ENCODE results near the gene AGPS. TPM values are rescaled to one million over a fixed set of nuclear protein-coding genes. Genes with fewer than 3 reads are reported as not detected.
"Not testable (repeated sequence)": the region's sequence is repeated elsewhere in the genome, so short reads cannot be mapped to it uniquely, and the experiment has no call there.

Gene AGPS
- total RNA-seq, 3 donors from 2014 or later (not counting 1 experiment from before 2014, with no cell fraction given) = 27.4 to 36.0 (median 35.6) TPM

GRCh38 chr2:177427316-177427715 lies 34.7 kb downstream of the AGPS start:
- no peak for DNase-seq
- Histone ChIP-seq H3K4me3 (ENCODE audit: low read length) (no peak overlapping the region), H3K27me3 (ENCODE audit: control insufficient read depth, insufficient read depth, low read length) (no peaks in the 10 kb centered on the region), H3K27ac (ENCODE audit: low read length) (no peak overlapping the region), H3K36me3 (ENCODE audit: control insufficient read depth, insufficient read depth, low read length) (peaks cover 2% of the 10 kb centered on the region), H3K9me3 (ENCODE audit: control insufficient read depth, insufficient read depth, low read length) (peaks cover 20% of the 10 kb centered on the region), H3K4me1 (ENCODE audit: control insufficient read depth, insufficient read depth, low read length) (no peaks in the 10 kb centered on the region)
- TF ChIP-seq, protein P1, sequence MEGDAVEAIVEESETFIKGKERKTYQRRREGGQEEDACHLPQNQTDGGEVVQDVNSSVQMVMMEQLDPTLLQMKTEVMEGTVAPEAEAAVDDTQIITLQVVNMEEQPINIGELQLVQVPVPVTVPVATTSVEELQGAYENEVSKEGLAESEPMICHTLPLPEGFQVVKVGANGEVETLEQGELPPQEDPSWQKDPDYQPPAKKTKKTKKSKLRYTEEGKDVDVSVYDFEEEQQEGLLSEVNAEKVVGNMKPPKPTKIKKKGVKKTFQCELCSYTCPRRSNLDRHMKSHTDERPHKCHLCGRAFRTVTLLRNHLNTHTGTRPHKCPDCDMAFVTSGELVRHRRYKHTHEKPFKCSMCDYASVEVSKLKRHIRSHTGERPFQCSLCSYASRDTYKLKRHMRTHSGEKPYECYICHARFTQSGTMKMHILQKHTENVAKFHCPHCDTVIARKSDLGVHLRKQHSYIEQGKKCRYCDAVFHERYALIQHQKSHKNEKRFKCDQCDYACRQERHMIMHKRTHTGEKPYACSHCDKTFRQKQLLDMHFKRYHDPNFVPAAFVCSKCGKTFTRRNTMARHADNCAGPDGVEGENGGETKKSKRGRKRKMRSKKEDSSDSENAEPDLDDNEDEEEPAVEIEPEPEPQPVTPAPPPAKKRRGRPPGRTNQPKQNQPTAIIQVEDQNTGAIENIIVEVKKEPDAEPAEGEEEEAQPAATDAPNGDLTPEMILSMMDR (IDR thresholded peaks at IDR 0.05) = no peak
- Mint-ChIP-seq H3K4me1 (peaks cover 45 to 46% of the 10 kb centered on the region in 2 donors), H3K9me3 (peaks cover 12 to 23% of the 10 kb centered on the region in 2 donors), H3K27ac (no peak overlapping the region), H3K36me3 (peaks cover 37% of the 10 kb centered on the region), H3K4me3 (no peak overlapping the region), H3K27me3 (ENCODE audit: low read depth in 2 of 2) (no peaks in the 10 kb centered on the region)
- intact Hi-C loops (cut with micrococcal nuclease) = no loop called here
- ATAC-seq = no peak

- H3K27me3 ChIP-seq (ENCODE audit: control insufficient read depth, insufficient read depth, low read length); H3K36me3 ChIP-seq (ENCODE audit: control insufficient read depth, insufficient read depth, low read length); H3K27ac Mint-ChIP-seq; H3K27ac ChIP-seq (ENCODE audit: low read length); DNase-seq; H3K27me3 Mint-ChIP-seq (ENCODE audit: low read depth in 2 of 2); H3K4me3 ChIP-seq (ENCODE audit: low read length); ATAC-seq; H3K4me1 ChIP-seq (ENCODE audit: control insufficient read depth, insufficient read depth, low read length); intact Hi-C loops (cut with micrococcal nuclease); H3K4me3 Mint-ChIP-seq: not testable (repeated sequence)
- H3K36me3 Mint-ChIP-seq = peaks cover 43% of the 10 kb centered on the region
- H3K9me3 Mint-ChIP-seq = peaks cover 12 to 28% of the 10 kb centered on the region in 2 donors
- H3K4me1 Mint-ChIP-seq = peaks cover 50 to 51% of the 10 kb centered on the region in 2 donors
- 100% methylated on average over 2 of the region's 2 CpGs for WGBS (ENCODE audit: insufficient coverage)
- peaks cover 24% of the 10 kb centered on the region for H3K9me3 ChIP-seq (ENCODE audit: control insufficient read depth, insufficient read depth, low read length)
Measured at GRCh38 chr2:177427936-177428335, 35.4 kb downstream of the AGPS start.

DNA sequence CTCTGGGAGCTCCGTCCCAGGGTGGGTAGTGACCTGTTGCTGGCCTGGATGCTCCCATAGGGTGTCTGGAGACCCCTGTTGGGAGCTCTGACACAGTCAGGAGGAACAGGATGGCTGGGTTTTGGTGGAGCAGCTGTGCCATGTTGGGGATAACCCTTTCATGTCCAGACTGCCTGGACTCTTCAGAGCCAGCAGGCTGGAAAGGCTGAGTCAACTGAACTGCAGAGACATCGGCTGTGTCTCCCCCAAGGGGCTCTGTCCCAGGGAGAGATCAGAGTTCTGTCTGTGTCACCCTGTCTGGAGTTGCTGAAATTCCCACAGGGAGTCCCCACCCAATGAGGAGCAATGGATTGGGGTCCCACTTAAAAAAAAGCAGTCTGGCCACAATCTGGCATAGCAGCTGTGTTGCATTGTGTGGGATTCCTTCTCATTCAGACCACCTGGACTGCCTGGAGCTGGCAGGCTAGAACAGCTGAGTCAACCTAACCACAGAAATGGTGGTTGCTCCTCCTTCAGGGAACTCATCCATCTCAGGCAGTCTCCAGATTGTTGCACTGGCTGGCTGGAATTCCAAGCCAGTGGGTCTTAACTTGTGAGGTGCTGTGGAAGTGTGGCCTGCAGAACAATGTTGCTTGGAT lies 37.2 kb downstream of the AGPS start:
- peaks cover 39 to 42% of the 10 kb centered on the region in 2 donors for H3K4me1 Mint-ChIP-seq
- ATAC-seq = no peak
- no peaks in the 10 kb centered on the region for H3K27me3 ChIP-seq (ENCODE audit: control insufficient read depth, insufficient read depth, low read length)
- no peak for DNase-seq
- intact Hi-C loops (cut with micrococcal nuclease) = no loop called here
- peaks cover 7% of the 10 kb centered on the region for H3K36me3 ChIP-seq (ENCODE audit: control insufficient read depth, insufficient read depth, low read length)
- no peak overlapping the region for H3K4me3 Mint-ChIP-seq
- H3K36me3 Mint-ChIP-seq = peaks cover 52% of the 10 kb centered on the region
- peaks cover 16 to 37% of the 10 kb centered on the region in 2 donors for H3K9me3 Mint-ChIP-seq
- TF ChIP-seq, protein P1 (IDR thresholded peaks at IDR 0.05) = no peak
- no peak overlapping the region for H3K4me3 ChIP-seq (ENCODE audit: low read length)
- H3K9me3 ChIP-seq (ENCODE audit: control insufficient read depth, insufficient read depth, low read length) = peaks cover 27% of the 10 kb centered on the region
- no peak overlapping the region for H3K27ac Mint-ChIP-seq
- 97% methylated on average over 2 of the region's 2 CpGs for WGBS (ENCODE audit: insufficient coverage)
- H3K27ac ChIP-seq (ENCODE audit: low read length) = no peak overlapping the region
- no peaks in the 10 kb centered on the region for H3K4me1 ChIP-seq (ENCODE audit: control insufficient read depth, insufficient read depth, low read length)
- H3K27me3 Mint-ChIP-seq (ENCODE audit: low read depth in 2 of 2) = no peaks in the 10 kb centered on the region

DNA sequence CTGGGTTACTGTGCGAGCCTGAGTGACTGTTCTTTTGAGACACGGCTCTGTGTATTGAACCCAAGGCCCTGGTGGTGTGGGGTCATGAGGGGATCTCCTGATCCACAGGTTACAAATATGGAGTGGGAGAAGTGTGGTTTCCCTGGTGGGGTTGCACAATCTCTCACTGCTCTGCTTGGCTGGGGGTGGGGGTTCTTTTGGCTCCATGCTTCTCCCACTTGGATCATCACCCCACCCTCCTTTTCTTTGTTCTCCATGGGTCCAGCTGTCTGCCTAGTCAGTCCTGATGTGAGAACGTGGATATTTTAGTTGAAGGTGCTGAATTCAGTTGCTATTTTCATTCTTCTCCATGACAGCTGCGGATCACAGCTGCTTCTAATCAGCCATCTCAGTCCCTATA lies 37.8 kb downstream of the AGPS start:
- Histone ChIP-seq H3K27me3 (ENCODE audit: control insufficient read depth, insufficient read depth, low read length) (no peaks in the 10 kb centered on the region), H3K36me3 (ENCODE audit: control insufficient read depth, insufficient read depth, low read length) (peaks cover 7% of the 10 kb centered on the region), H3K27ac (ENCODE audit: low read length) (no peak overlapping the region), H3K4me1 (ENCODE audit: control insufficient read depth, insufficient read depth, low read length) (no peaks in the 10 kb centered on the region), H3K4me3 (ENCODE audit: low read length) (no peak overlapping the region), H3K9me3 (ENCODE audit: control insufficient read depth, insufficient read depth, low read length) (peaks cover 27% of the 10 kb centered on the region)
- ATAC-seq = no peak
- intact Hi-C loops (cut with micrococcal nuclease) = no loop called here
- no peaks in the 10 kb centered on the region for H3K27me3 Mint-ChIP-seq (ENCODE audit: low read depth in 2 of 2)
- H3K4me1 Mint-ChIP-seq = peaks cover 36 to 39% of the 10 kb centered on the region in 2 donors
- peaks cover 52% of the 10 kb centered on the region for H3K36me3 Mint-ChIP-seq
- no peak overlapping the region for H3K27ac Mint-ChIP-seq
- 67% methylated on average over 3 of the region's 4 CpGs for WGBS (ENCODE audit: insufficient coverage)
- TF ChIP-seq, protein P1 (IDR thresholded peaks at IDR 0.05) = no peak
- no peak for DNase-seq
- peaks cover 16 to 37% of the 10 kb centered on the region in 2 donors for H3K9me3 Mint-ChIP-seq
- no peak overlapping the region for H3K4me3 Mint-ChIP-seq

DNA sequence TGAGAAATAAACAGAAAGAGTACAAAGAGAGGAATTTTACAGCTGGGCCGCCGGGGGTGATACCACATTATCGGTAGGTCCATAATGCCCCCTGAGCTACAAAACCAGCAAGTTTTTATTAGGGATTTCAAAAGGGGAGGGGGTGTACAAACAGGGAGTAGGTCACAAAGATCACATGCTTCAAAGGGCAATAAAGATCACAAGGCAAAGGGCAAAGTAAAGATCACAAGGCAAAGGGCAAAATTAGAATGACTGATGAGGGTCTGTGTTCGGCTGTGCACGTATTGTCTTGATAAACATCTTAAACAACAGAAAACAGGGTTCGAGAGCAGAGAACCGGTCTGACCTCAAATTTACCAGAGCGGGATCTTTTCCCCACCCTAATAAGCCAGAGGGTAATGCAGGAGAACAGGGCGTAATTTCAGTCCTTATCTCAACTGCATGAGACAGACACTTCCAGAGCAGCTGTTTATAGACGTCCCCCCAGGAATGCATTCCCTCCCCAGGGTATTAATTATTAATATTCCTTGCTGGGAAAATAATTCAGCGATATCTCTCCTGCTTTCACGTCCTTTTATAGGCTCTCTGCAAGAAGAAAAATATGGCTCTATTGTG lies 38.6 kb downstream of the AGPS start:
- H3K36me3 ChIP-seq (ENCODE audit: control insufficient read depth, insufficient read depth, low read length); H3K4me3 Mint-ChIP-seq; H3K27me3 Mint-ChIP-seq (ENCODE audit: low read depth in 2 of 2); H3K27ac ChIP-seq (ENCODE audit: low read length); H3K27ac Mint-ChIP-seq; H3K4me3 ChIP-seq (ENCODE audit: low read length); intact Hi-C loops (cut with micrococcal nuclease); H3K4me1 ChIP-seq (ENCODE audit: control insufficient read depth, insufficient read depth, low read length); DNase-seq; ATAC-seq; H3K27me3 ChIP-seq (ENCODE audit: control insufficient read depth, insufficient read depth, low read length): not testable (repeated sequence)
- H3K36me3 Mint-ChIP-seq = peaks cover 52% of the 10 kb centered on the region
- 98% methylated on average over 11 of the region's 12 CpGs for WGBS (ENCODE audit: insufficient coverage)
- H3K9me3 ChIP-seq (ENCODE audit: control insufficient read depth, insufficient read depth, low read length) = peaks cover 27% of the 10 kb centered on the region
- peaks cover 16 to 37% of the 10 kb centered on the region in 2 donors for H3K9me3 Mint-ChIP-seq
- H3K4me1 Mint-ChIP-seq = peaks cover 30 to 31% of the 10 kb centered on the region in 2 donors

All from natural killer cell (primary cell).